Measurements from ENCODE around the gene OR5J2.
A peak's percentile ranks its signal among the peaks of the same experiment; 100 is the strongest.
"Not testable (repeated sequence)": the region's sequence is repeated elsewhere in the genome, so short reads cannot be mapped to it uniquely, and the experiment has no call there.

The OR5J2 gene

DNA sequence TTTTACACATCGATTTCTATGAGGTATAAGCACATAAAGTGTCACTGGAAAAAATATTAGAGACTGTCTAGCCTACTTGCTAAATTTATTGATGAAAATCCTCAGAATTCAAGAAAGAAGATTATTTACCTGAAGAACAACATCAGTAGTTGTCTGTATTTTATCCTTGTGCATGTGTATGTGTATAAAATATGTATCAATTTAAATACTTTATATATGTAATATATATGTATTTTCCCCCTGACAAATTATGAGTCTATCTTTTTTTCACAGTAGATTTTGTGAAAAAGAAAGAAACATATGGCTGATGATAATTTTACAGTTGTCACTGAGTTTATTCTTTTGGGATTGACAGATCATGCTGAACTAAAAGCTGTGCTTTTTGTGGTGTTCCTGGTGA lies at the start of gene OR5J2:
OR5J2 (plus strand) TSS at position 301 of the 400 bp plus-strand sequence; CDS start at position 301, 0 bp downstream.
- in situ Hi-C loops (cut with HindIII; ENCODE audit: low pct_unique_long_range_greater_than_20kb, low sequenced_read_pairs) = no loop called here
- TF ChIP-seq JUND (IDR thresholded peaks at IDR 0.05; ENCODE audit: low read depth) = no peak
- DNase-seq (ENCODE audit: low read depth in 1 of 2, low spot score in 1 of 2) = no peak

DNA sequence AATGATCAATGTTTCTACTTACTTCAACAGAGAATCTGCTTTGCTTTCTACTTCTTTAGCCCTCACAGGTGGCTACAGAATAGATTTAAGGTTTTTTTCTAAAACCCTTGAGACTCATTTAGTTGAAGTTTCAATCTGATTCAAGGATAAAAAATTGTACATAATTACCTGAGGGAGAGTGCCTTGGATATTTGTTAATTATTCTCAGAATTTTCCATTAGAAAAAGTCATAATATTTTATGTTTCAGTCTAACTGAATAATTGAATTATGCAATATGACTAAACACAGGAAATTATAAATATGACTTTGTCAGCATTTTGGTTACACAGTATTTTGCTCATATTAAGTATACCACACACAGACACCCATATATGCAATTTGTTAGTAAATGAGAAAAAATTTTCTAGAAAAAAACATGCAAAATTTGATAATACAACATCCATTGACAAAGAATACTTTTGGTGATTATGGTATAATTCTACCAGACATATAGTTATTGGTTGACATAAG lies 36.2 kb upstream of the OR5J2 start, which contains the start of gene OR8J3:
OR8J3 (minus strand) TSS at position 51 of the 511 bp plus-strand sequence. CDS start 2,483 bp downstream, outside the sequence.
- TF ChIP-seq JUND (IDR thresholded peaks at IDR 0.05; ENCODE audit: low read depth) = no peak
- in situ Hi-C loops (cut with HindIII; ENCODE audit: low pct_unique_long_range_greater_than_20kb, low sequenced_read_pairs) = no loop called here

DNA sequence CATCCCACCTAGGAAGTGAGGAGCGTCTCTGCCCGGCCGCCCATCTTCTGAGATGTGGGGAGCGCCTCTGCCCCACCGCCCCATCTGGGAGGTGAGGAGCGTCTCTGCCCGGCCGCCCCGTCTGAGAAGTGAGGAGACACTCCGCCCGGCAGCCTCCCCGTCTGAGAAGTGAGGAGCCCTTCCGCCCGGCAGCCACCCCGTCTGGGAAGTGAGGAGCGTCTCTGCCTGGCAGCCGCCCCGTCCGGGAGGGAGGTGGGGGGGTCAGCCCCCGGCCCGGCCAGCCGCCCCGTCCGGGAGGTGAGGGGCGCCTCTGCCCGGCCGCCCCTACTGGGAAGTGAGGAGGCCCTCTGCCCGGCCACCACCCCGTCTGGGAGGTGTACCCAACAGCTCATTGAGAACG lies 32.7 kb upstream of the OR5J2 start:
- in situ Hi-C loops (cut with HindIII; ENCODE audit: low pct_unique_long_range_greater_than_20kb, low sequenced_read_pairs); DNase-seq (ENCODE audit: low read depth in 1 of 2, low spot score in 1 of 2): not testable (repeated sequence)

More for the DNA sequence above, 36.2 kb upstream of the OR5J2 start, which contains the start of gene OR8J3:
- DNase-seq (ENCODE audit: low read depth in 1 of 2, low spot score in 1 of 2) = no peak

DNA sequence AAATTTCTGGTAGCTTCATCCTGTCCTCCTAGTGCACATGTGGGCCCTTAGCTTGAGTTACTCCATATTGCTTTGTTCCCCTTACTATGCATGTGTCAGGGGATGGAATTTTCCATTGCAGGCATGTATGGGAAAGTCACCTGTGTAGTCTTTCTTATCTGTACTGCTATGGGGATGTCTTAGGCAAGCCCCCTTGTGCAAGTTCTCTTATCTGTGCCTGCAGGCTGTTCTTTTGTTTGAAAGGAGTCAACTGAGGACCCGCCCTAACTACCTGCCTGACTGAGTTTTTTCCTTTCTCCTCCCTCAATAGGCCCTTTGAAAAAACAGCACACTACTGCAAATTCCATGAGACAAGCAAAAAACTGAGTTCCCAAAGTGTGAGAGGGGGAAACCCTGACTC lies 25.0 kb upstream of the OR5J2 start:
- in situ Hi-C loops (cut with HindIII; ENCODE audit: low pct_unique_long_range_greater_than_20kb, low sequenced_read_pairs) = no loop called here
- no peak for DNase-seq (ENCODE audit: low read depth in 1 of 2, low spot score in 1 of 2)
- no peak for TF ChIP-seq JUND (IDR thresholded peaks at IDR 0.05; ENCODE audit: low read depth)

DNA sequence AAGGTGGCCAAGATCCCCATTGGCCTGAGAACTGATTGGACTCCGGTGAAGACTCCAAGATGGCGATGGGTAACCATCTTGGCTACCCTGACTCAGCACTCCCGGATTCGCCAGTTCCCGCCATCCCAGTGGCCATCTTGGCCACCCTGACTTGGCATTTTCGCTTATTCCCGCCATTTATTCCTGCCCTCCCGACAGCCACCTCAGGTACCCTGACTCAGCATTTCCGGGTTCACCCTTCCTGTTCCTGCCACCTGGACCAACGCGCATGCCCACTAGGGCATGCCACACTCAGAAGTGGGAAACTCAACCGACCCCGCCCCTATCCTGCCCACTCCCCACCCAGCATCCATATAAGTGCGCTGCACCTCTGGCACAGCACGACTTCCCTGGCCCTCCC lies 24.1 kb upstream of the OR5J2 start:
- in situ Hi-C loops (cut with HindIII; ENCODE audit: low pct_unique_long_range_greater_than_20kb, low sequenced_read_pairs) = no loop called here
- no peak for TF ChIP-seq JUND (IDR thresholded peaks at IDR 0.05; ENCODE audit: low read depth)
- peak in 1 of 2 experiments; percentile 6 for DNase-seq (ENCODE audit: low read depth in 1 of 2, low spot score in 1 of 2)

DNA sequence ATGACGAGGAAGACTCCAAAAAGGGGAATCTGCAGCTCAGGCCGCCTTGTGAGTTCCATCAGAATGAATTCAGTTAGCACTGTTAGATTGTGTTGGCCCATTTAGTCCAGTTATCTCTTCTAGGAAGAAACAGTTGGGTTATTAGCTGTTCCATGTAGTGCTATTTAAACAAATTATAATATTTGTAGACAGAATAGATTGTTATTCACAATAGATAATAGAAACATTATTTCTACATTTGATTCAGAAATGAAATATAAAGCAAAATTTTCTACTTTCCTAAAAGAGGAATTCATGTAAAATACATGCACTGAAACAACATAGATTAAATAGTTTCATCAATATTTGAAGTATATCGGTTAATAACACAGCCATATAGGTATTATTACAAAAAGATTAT lies 16.2 kb upstream of the OR5J2 start, which contains the start of gene OR8K5:
OR8K5 (minus strand) TSS at position 101 of the 400 bp plus-strand sequence; CDS start at position 101, 0 bp downstream.
- TF ChIP-seq JUND (IDR thresholded peaks at IDR 0.05; ENCODE audit: low read depth) = no peak
- no peak for DNase-seq (ENCODE audit: low read depth in 1 of 2, low spot score in 1 of 2)
- in situ Hi-C loops (cut with HindIII; ENCODE audit: low pct_unique_long_range_greater_than_20kb, low sequenced_read_pairs) = no loop called here

DNA sequence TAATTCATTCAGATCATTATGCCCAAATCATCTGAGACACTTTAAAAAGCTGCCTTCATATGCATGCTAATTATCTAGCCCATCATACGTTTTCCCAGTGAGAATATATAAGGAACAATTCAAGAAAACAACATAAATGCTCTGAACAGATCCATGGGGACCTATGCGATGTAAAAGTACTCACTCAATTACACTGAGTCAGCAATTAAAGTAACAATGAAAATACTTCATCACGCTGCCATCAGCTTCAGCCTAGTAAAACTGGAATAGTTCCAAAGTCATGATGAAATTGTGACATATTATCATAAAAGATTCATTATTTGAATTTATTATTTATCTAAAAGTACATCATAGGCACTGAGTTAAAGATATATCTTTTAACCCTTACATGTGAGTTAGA lies 12.6 kb upstream of the OR5J2 start:
- TF ChIP-seq JUND (IDR thresholded peaks at IDR 0.05; ENCODE audit: low read depth) = no peak
- in situ Hi-C loops (cut with HindIII; ENCODE audit: low pct_unique_long_range_greater_than_20kb, low sequenced_read_pairs) = no loop called here
- no peak for DNase-seq (ENCODE audit: low read depth in 1 of 2, low spot score in 1 of 2)

DNA sequence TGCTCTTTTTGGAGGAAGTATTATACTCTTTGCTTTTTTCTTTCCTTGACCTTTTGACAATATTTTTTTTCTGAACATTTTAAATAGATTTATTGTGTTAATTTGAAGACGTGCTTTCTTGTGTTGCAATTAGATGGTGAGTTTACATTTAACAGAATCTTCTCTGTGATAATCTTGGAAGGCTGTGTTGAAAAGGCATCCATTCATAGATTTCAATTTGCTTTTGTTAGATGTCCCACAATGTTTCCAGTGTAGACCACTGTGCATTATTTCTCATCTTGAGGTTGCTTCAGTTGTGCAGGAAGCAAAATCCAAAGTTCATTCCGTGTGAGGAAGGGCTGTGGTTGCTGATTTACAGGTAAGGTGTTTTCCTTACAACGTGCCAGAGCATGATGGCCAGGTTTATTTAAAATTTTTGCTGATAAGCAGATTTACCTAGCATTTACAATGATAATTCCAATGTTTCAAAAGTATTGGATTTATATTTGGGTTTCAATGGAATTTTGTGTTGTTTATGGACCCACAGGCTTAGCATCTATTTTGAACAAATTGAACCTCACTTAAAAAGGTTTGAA lies 4.1 kb upstream of the OR5J2 start:
- no peak for TF ChIP-seq JUND (IDR thresholded peaks at IDR 0.05; ENCODE audit: low read depth)
- no peak for DNase-seq (ENCODE audit: low read depth in 1 of 2, low spot score in 1 of 2)
- in situ Hi-C loops (cut with HindIII; ENCODE audit: low pct_unique_long_range_greater_than_20kb, low sequenced_read_pairs) = no loop called here

DNA sequence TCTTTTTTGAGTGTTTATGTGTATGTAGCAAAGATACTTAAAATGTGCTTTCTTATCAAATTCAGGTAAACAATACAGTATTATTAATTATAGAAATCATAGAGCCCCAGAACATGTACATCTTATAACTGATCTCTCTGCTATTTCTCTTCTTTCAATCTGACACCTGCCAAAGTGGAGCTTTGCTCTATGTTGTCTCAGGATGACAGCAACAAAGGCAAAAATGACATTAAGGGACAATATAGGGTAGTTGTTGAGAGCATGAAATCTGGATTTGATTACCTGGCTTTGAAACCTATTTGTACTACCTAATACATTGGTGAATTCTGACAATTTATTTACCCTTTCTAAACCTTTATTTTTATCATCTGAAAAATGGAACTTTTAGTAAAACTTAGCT lies 7.0 kb downstream of the OR5J2 start:
- TF ChIP-seq JUND (IDR thresholded peaks at IDR 0.05; ENCODE audit: low read depth) = no peak
- in situ Hi-C loops (cut with HindIII; ENCODE audit: low pct_unique_long_range_greater_than_20kb, low sequenced_read_pairs) = no loop called here
- DNase-seq (ENCODE audit: low read depth in 1 of 2, low spot score in 1 of 2) = no peak

DNA sequence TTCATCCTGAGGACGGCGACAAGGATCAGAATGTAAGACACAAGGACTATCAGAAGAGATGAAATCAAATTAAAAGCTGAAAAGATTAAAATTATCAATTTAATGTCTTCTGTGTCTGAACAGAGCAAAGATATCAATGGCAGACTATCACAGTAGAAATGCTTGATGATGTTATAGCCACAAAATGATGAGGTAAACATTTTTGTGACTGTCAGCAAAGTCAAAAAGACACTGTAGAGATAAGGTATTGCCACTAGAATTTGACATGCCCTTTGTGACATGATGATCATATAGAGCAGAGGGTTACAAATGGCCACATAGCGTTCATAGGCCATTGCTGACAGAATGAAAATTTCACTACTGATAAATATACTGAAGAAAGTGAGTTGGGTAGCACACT lies 12.2 kb downstream of the OR5J2 start:
- in situ Hi-C loops (cut with HindIII; ENCODE audit: low pct_unique_long_range_greater_than_20kb, low sequenced_read_pairs) = no loop called here
- TF ChIP-seq JUND (IDR thresholded peaks at IDR 0.05; ENCODE audit: low read depth) = no peak
- DNase-seq (ENCODE audit: low read depth in 1 of 2, low spot score in 1 of 2) = no peak

DNA sequence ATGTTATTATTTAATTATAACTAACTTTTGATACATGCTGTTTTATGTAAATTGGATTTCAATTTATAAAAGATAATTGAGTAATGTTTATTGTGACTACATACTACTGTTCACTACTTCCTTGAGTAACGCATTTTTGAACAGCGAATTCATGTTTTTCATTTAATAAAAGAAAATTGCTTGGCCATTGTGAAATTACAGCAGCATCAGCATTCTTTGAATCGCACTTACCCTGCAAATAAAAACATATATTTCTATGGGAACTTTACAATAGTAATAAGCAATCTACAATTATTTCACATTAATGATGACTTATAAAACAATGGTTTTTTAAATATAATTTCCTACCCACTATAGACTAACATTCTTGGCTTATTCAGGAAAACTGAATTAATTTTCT lies 20.3 kb downstream of the OR5J2 start:
- in situ Hi-C loops (cut with HindIII; ENCODE audit: low pct_unique_long_range_greater_than_20kb, low sequenced_read_pairs) = no loop called here
- DNase-seq (ENCODE audit: low read depth in 1 of 2, low spot score in 1 of 2) = no peak
- TF ChIP-seq JUND (IDR thresholded peaks at IDR 0.05; ENCODE audit: low read depth) = no peak

DNA sequence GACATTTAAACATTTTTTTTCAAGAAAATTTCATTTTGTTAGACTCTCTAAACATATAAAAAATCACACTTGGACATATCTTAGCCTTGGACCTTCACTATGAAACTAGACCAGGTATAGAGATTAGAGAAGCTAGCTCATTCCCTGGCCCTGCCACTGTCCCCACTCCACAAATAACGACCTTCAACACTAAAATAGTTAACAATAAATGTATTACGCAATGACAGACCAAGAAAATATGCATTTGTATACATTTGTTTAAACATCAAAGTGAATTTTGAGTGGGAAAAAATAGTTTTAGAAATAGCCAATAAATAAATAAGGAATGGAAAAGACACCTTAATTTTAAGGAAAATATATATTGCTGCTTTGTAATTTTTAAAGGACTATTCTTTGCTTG lies 20.9 kb downstream of the OR5J2 start:
- no peak for DNase-seq (ENCODE audit: low read depth in 1 of 2, low spot score in 1 of 2)
- in situ Hi-C loops (cut with HindIII; ENCODE audit: low pct_unique_long_range_greater_than_20kb, low sequenced_read_pairs) = no loop called here
- TF ChIP-seq JUND (IDR thresholded peaks at IDR 0.05; ENCODE audit: low read depth) = no peak

DNA sequence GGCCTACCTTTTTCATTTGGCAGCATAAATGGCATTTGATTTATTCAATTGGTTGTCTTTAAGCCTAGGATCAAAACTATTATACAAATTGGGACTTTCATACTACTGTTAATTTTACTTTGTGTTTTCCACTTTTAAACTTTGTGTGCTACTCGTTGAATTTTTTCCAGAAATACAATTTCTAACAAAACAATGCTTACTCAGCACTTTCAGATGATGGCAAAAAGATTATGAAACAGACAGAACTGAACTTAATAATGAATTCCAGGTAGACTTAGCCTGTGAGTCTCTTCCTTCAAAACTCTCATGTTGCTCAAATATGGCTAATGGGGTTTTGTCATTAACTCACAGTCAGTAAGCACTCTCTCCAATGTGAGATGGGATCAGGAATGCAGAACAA lies 31.4 kb downstream of the OR5J2 start:
- no peak for DNase-seq (ENCODE audit: low read depth in 1 of 2, low spot score in 1 of 2)
- in situ Hi-C loops (cut with HindIII; ENCODE audit: low pct_unique_long_range_greater_than_20kb, low sequenced_read_pairs) = no loop called here
- TF ChIP-seq JUND (IDR thresholded peaks at IDR 0.05; ENCODE audit: low read depth) = no peak

DNA sequence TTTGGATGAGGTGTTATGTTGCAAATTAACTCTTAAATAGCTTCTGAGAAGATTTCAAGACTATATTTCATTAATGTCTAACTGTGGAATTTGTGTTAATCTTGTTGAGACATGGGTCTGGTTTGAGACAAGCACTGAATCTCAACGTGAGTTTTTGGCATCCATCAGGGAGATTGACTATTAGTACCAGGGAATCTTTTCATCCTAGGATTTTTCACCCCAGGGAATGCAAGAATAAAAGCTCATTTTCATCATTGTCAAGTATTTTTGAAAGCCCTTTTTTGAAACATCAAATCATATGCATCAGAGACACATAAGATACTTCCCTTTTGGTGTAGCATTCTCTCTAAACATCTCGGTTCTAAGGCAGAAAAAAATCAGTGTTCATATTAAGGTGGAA lies 38.1 kb downstream of the OR5J2 start:
- in situ Hi-C loops (cut with HindIII; ENCODE audit: low pct_unique_long_range_greater_than_20kb, low sequenced_read_pairs) = no loop called here
- DNase-seq (ENCODE audit: low read depth in 1 of 2, low spot score in 1 of 2) = no peak
- no peak for TF ChIP-seq JUND (IDR thresholded peaks at IDR 0.05; ENCODE audit: low read depth)

DNA sequence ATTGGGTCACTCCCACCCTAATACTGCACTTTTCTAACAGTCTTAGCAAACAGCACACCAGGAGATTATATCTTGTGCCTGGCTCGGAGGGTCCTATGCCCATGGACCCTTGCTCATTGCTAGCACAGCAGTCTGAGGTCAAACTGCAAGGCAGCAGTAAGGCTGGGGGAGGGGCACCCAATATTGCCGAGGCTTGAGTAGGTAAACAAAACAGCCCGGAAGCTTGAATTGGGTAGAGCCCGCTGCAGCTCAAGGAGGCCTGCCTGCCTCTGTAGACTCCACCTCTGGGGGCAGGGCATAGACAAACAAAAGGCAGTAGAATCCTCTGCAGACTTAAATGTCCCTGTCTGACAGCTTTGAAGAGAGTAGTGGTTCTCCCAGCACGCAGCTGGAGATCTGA lies 43.3 kb downstream of the OR5J2 start:
- DNase-seq (ENCODE audit: low read depth in 1 of 2, low spot score in 1 of 2) = peak in 1 of 2 experiments; percentile 33
- in situ Hi-C loops (cut with HindIII; ENCODE audit: low pct_unique_long_range_greater_than_20kb, low sequenced_read_pairs) = not testable (repeated sequence)

All from T47D (cell line).